CD4-positive, alpha-beta T cell (primary cell): ENCODE data around the gene C6. TPM values are rescaled to one million over a fixed set of nuclear protein-coding genes. Genes with fewer than 3 reads are reported as not detected.
"Not testable (repeated sequence)": the region's sequence is repeated elsewhere in the genome, so short reads cannot be mapped to it uniquely, and the experiment has no call there.

Source experiments
- ATAC-seq: fragments of 200-7000 bp; cut with Tn5 transposase; one replicate; pipeline ENCODE4 v1.10.0; 2022; ENCODE audit warnings: mild to moderate bottlenecking; ENCODE audit not compliant: poor library complexity
- CTCF ChIA-PET: fragments of 350-600 bp; sonication (Branson Sonifier 250); formaldehyde crosslinking; loops from one replicate; lab custom pipeline; 2021; ENCODE audit warnings: antibody characterized with exemption, inconsistent platforms; lab: Charles Lee
- POLR2A ChIA-PET: fragments of 350-600 bp; sonication (Branson Sonifier 250); formaldehyde crosslinking; loops from one replicate; lab custom pipeline; 2021; ENCODE audit warnings: antibody characterized with exemption, inconsistent platforms; lab: Charles Lee
- DNase-seq, 14 experiments: peaks; one replicate each; pipeline ENCODE4 v3.0.0-alpha.2; 2013 to 2020; ENCODE audit warnings: mixed read lengths in 2 of 14
- H3K27ac ChIP-seq, 2 donors: one replicate each; pipeline versions ENCODE4 v1.5.1 to v1.7.0; 2013; ENCODE audit warnings: low read length in 2 of 2, low read depth in 1 of 2, mild to moderate bottlenecking in 1 of 2
- H3K27me3 ChIP-seq, 2 experiments: 1 replicate in 1 of 2; 2 replicates in 1 of 2; pipeline versions ENCODE4 v1.6.1 to v1.7.0; 2013; ENCODE audit warnings: low read length in 2 of 2, control low read depth in 1 of 2, mild to moderate bottlenecking in 1 of 2, moderate library complexity in 1 of 2; ENCODE audit not compliant: insufficient read depth in 2 of 2, control insufficient read depth in 1 of 2
- H3K36me3 ChIP-seq: one replicate; pipeline ENCODE4 v1.6.1; 2013; ENCODE audit warnings: low read length, control low read depth; ENCODE audit not compliant: insufficient read depth
- H3K4me1 ChIP-seq: one replicate; pipeline ENCODE4 v1.6.1; 2013; ENCODE audit warnings: low read length, control low read depth; ENCODE audit not compliant: insufficient read depth
- H3K4me3 ChIP-seq: one replicate; pipeline ENCODE4 v1.5.1; 2013; ENCODE audit warnings: mild to moderate bottlenecking, low read length, moderate library complexity
- H3K9me3 ChIP-seq, 2 experiments: 1 replicate in 1 of 2; 2 replicates in 1 of 2; pipeline versions ENCODE4 v1.6.1 to v1.7.0; 2013; ENCODE audit warnings: low read length in 2 of 2, mild to moderate bottlenecking in 2 of 2, control low read depth in 1 of 2, moderate library complexity in 1 of 2; ENCODE audit not compliant: control insufficient read depth in 1 of 2, insufficient read depth in 1 of 2
- H3K27ac Mint-ChIP-seq: one replicate; pipeline ENCODE4 v1.8.0; 2020; ENCODE audit warnings: mixed read lengths
- H3K27me3 Mint-ChIP-seq: one replicate; pipeline ENCODE4 v1.8.0; 2021; ENCODE audit warnings: mixed read lengths
- H3K36me3 Mint-ChIP-seq: one replicate; pipeline ENCODE4 v1.8.0; 2021; ENCODE audit warnings: low read depth, mixed read lengths
- H3K4me1 Mint-ChIP-seq: one replicate; pipeline ENCODE4 v1.8.0; 2021; ENCODE audit warnings: low read depth, mixed read lengths
- H3K4me3 Mint-ChIP-seq: one replicate; pipeline ENCODE4 v1.8.0; 2020; ENCODE audit warnings: mild to moderate bottlenecking, mixed read lengths
- H3K9me3 Mint-ChIP-seq: one replicate; pipeline ENCODE4 v1.8.0; 2020; ENCODE audit warnings: mixed read lengths
- intact Hi-C, 2 experiments: fragments of 100-400 bp; cut with DNase I in 1 of 2; cut with micrococcal nuclease in 1 of 2; formaldehyde crosslinking; loops; one replicate each; pipeline versions ENCODE4 v1.15.1 to v1.9.0; 2023 to 2025; cut with DNase I, micrococcal nuclease
- total RNA-seq, 174 experiments: library from RNA in 2 of 174; stranded (reverse) in 2 of 174; gene quantifications; one replicate each; pipeline ENCODE4 v1.2.3 and lab custom pipeline; 2021 to 2026
- TF ChIP-seq, protein P1 (sequence below): fragments of 200-600 bp; IDR thresholded peaks from one replicate; pipeline ENCODE4 v1.8.0; 2022; ENCODE audit warnings: antibody characterized with exemption, mild to moderate bottlenecking

Gene C6
- total RNA-seq, 2 experiments from 2014 or later: not detected

DNA sequence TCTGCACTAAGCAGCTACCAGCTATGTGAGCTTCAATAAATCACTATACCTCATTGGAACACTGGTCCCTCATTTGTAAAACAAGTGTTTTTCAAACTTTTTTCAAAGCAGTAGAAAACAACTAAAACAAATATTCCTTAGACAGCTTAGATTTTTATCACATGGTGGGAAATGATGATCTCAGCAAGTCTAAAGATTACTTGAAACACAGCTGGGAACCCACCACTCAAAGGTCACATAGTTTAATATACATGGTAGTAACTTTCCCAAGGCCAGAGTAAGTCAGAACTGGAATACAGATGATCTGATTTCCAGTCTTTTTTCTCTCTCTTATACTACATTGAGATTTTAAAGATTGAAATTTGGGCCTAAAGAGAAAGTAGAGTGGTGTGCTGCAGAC is 850 bp upstream of the C6 start:
- CTCF ChIA-PET: no interaction called here
- TF ChIP-seq, protein P1, sequence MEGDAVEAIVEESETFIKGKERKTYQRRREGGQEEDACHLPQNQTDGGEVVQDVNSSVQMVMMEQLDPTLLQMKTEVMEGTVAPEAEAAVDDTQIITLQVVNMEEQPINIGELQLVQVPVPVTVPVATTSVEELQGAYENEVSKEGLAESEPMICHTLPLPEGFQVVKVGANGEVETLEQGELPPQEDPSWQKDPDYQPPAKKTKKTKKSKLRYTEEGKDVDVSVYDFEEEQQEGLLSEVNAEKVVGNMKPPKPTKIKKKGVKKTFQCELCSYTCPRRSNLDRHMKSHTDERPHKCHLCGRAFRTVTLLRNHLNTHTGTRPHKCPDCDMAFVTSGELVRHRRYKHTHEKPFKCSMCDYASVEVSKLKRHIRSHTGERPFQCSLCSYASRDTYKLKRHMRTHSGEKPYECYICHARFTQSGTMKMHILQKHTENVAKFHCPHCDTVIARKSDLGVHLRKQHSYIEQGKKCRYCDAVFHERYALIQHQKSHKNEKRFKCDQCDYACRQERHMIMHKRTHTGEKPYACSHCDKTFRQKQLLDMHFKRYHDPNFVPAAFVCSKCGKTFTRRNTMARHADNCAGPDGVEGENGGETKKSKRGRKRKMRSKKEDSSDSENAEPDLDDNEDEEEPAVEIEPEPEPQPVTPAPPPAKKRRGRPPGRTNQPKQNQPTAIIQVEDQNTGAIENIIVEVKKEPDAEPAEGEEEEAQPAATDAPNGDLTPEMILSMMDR: no peak
- no peak for DNase-seq
- H3K27me3 ChIP-seq: no peaks in the 10 kb centered on the region
- Mint-ChIP-seq H3K36me3 (no peaks in the 10 kb centered on the region), H3K4me1 (no peaks in the 10 kb centered on the region), H3K27ac (no peak overlapping the region), H3K9me3 (peaks cover 5% of the 10 kb centered on the region), H3K27me3 (no peaks in the 10 kb centered on the region), H3K4me3 (no peak overlapping the region)
- POLR2A ChIA-PET: no interaction called here
- H3K36me3 ChIP-seq: no peaks in the 10 kb centered on the region
- no peak overlapping the region for H3K27ac ChIP-seq
- no peak for ATAC-seq
- H3K9me3 ChIP-seq: no peaks in the 10 kb centered on the region
- no peak overlapping the region for H3K4me3 ChIP-seq
- H3K4me1 ChIP-seq: no peaks in the 10 kb centered on the region
- intact Hi-C loops: no loop called here

DNA sequence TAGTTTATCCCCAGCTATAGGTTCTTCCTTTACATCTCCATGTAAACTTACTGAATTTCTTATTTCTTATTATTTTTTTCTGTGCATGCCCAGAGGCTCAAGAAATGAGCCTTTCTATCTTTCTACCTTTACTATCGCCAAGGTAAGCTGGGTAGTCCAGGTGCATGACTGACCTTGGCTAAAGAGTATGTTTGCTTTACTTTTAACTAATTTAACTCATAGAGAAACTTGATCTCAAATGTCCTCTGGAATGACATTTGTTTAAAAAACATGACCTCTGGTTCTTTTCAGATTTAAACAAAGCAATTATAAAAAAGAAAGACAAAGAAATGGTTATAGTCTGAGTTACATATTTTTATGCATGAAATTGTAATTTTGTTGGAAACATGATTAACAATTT is 397 bp downstream of the C6 start:
- POLR2A ChIA-PET: no interaction called here
- CTCF ChIA-PET: no interaction called here
- H3K36me3 Mint-ChIP-seq: no peaks in the 10 kb centered on the region
- H3K27me3 ChIP-seq: no peaks in the 10 kb centered on the region
- H3K27ac ChIP-seq: no peak overlapping the region
- no peak overlapping the region for H3K4me3 ChIP-seq
- ATAC-seq (no peak), DNase-seq (no peak)
- no peaks in the 10 kb centered on the region for H3K27me3 Mint-ChIP-seq
- no peaks in the 10 kb centered on the region for H3K36me3 ChIP-seq
- H3K9me3 Mint-ChIP-seq: peaks cover 5% of the 10 kb centered on the region
- H3K27ac Mint-ChIP-seq: no peak overlapping the region
- H3K4me1 Mint-ChIP-seq: no peaks in the 10 kb centered on the region
- no peak overlapping the region for H3K4me3 Mint-ChIP-seq
- intact Hi-C loops: no loop called here
- TF ChIP-seq, protein P1: no peak
- H3K9me3 ChIP-seq: no peaks in the 10 kb centered on the region
- H3K4me1 ChIP-seq: no peaks in the 10 kb centered on the region

DNA sequence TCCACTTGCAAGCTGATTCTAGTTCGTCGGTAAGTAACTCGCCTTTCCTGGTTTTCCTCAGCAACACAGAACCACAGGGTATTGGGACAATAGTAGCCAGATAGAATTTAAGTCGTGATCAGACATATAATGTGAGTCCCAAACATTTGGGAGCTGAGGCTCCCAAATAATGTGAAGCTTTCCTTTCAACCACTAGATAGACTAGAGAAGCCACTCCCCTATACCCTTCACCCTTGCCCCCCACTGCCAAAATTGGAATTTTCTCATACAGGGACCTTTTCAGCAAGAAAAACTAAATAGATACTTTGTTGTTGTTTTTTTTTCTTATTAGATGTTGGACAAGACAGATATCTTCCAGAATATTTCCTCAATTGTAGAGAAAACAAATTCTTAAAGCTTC is 1.9 kb downstream of the C6 start:
- no peaks in the 10 kb centered on the region for H3K36me3 Mint-ChIP-seq
- no peak overlapping the region for H3K27ac ChIP-seq
- TF ChIP-seq, protein P1: no peak
- no peaks in the 10 kb centered on the region for H3K27me3 ChIP-seq
- DNase-seq: no peak
- no peaks in the 10 kb centered on the region for H3K4me1 ChIP-seq
- H3K27me3 Mint-ChIP-seq: no peaks in the 10 kb centered on the region
- no peak for ATAC-seq
- H3K4me3 ChIP-seq: no peak overlapping the region
- H3K36me3 ChIP-seq: no peaks in the 10 kb centered on the region
- intact Hi-C loops: no loop called here
- H3K9me3 Mint-ChIP-seq: peaks cover 4% of the 10 kb centered on the region
- H3K4me1 Mint-ChIP-seq: no peaks in the 10 kb centered on the region
- no peaks in the 10 kb centered on the region for H3K9me3 ChIP-seq
- H3K27ac Mint-ChIP-seq: no peak overlapping the region
- CTCF ChIA-PET: no interaction called here
- POLR2A ChIA-PET: no interaction called here
- H3K4me3 Mint-ChIP-seq: no peak overlapping the region

DNA sequence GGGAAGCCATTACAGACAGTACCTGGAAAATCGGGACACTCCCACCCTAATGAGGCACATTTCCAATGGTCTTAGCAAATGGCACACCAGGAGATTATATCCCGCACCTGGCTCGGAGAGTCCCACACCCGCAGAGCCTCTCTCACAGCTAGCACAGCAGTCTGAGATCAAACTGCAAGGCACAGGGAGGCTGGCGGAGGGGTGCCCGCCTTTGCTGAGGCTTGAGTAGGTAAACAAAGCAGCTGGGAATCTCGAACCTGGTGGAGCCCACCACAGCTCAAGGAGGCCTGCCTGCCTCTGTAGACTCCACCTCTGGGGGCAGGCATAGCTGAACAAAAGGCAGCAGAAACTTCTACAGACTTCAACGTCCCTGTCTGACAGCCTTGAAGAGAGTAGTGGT is 7.9 kb downstream of the C6 start:
- H3K36me3 Mint-ChIP-seq, H3K27ac ChIP-seq, ATAC-seq, H3K9me3 ChIP-seq, DNase-seq, POLR2A ChIA-PET, H3K4me1 Mint-ChIP-seq, CTCF ChIA-PET, H3K27me3 Mint-ChIP-seq, H3K9me3 Mint-ChIP-seq, H3K27me3 ChIP-seq, H3K36me3 ChIP-seq, H3K4me3 ChIP-seq, H3K27ac Mint-ChIP-seq, intact Hi-C loops, H3K4me1 ChIP-seq, H3K4me3 Mint-ChIP-seq: not testable (repeated sequence)
